Heart right ventricle (tissue), 16 donors: Measurements from ENCODE around the gene DENND10. TPM values are rescaled to one million over a fixed set of nuclear protein-coding genes. Genes with fewer than 3 reads are reported as not detected.
A peak's percentile ranks its signal among the peaks of the same experiment; 100 is the strongest.

Experiments
- ATAC-seq, 8 donors: fragments of 200-7000 bp; cut with Tn5 transposase; one replicate each; pipeline ENCODE4 v1.9.1; 2020; ENCODE audit warnings: mild to moderate bottlenecking in 8 of 8, moderate library complexity in 8 of 8, moderate number of reproducible peaks in 1 of 8
- DNase-seq, 2 donors: peaks; one replicate each; pipeline ENCODE4 v3.0.0-alpha.2; 2020
- H3K27ac ChIP-seq, 10 donors: fragments of 200-600 bp; sonication (generic) in 2 of 10; one replicate each; pipeline versions ENCODE4 v1.5.0 to v1.8.0; 2020 to 2022; ENCODE audit warnings: mild to moderate bottlenecking in 3 of 10
- H3K27me3 ChIP-seq, 7 donors: fragments of 200-600 bp; one replicate each; pipeline ENCODE4 v1.8.0; 2021 to 2022; ENCODE audit warnings: mild to moderate bottlenecking in 2 of 7
- H3K36me3 ChIP-seq, 9 donors: fragments of 200-600 bp; sonication (generic) in 1 of 9; one replicate each; pipeline versions ENCODE4 v1.5.0 to v1.8.0; 2020 to 2022; ENCODE audit warnings: mild to moderate bottlenecking in 2 of 9
- H3K4me1 ChIP-seq, 9 donors: fragments of 200-600 bp; sonication (generic) in 1 of 9; one replicate each; pipeline versions ENCODE4 v1.5.0 to v1.8.0; 2020 to 2022; ENCODE audit warnings: mild to moderate bottlenecking in 4 of 9
- H3K4me3 ChIP-seq, 10 donors: fragments of 200-600 bp; sonication (generic) in 2 of 10; one replicate each; pipeline versions ENCODE4 v1.5.0 to v1.8.0; 2020 to 2022; ENCODE audit warnings: mild to moderate bottlenecking in 7 of 10, moderate library complexity in 2 of 10
- H3K9me3 ChIP-seq, 11 donors: fragments of 200-600 bp in 10 of 11; sonication (generic) in 2 of 11; one replicate each; pipeline versions ENCODE4 v1.5.0 to v1.8.0; 2013 to 2022; ENCODE audit warnings: mild to moderate bottlenecking in 2 of 11, control low read depth in 1 of 11, moderate library complexity in 1 of 11
- WGBS, 2 donors: extraction: QIAGEN DNeasy Blood & Tissue Kit; methylation state at CpG; one replicate each; pipeline ENCODE4 v1.1.7; 2013; ENCODE audit warnings: inconsistent platforms in 1 of 2; 5-methylcytosine and 5-hydroxymethylcytosine counted together
- intact Hi-C, 10 donors: fragments of 100-400 bp; cut with DNase I; formaldehyde crosslinking; loops; one replicate each; pipeline versions ENCODE4 v1.11.1 to v1.14.2; 2022
- polyA plus RNA-seq, 2 donors: library from polyadenylated mRNA; stranded (reverse); fragments of 200-250 nt; gene quantifications; one replicate each; pipeline ENCODE4 v1.2.3, GENCODE V29; 2013
- total RNA-seq, 10 donors: library from RNA; stranded (reverse); fragmentation: NEBNext Ultra II Directional in 3 of 10; extraction: Animal tissue kit (Norgen Biotek cat#: 25700) in 3 of 10; gene quantifications; one replicate each; pipeline versions ENCODE4 v1.2.1 to v1.2.4, GENCODE V29; 2021 to 2023
- TF ChIP-seq, protein P1 (sequence below), 9 donors: fragments of 200-600 bp; sonication (generic) in 2 of 9; IDR thresholded peaks; one replicate each; pipeline versions ENCODE4 v1.5.0 to v1.8.0; 2021 to 2022; ENCODE audit warnings: antibody characterized with exemption in 9 of 9, mild to moderate bottlenecking in 5 of 9, moderate library complexity in 1 of 9
- donor health status: Arrhythmogenic right ventricular cardiomyopathy.
- donor health status: ischemic (EF 13 %, LVEDD 7.1; RV severe dilation, severe dysfunction).
- donor health status: healthy with polysubstance abuse.
- donor health status: DM: no; HTN: yes; CAD: no.
- donor health status: DM: no; HTN: no; CAD: no.
- donor health status: ischemic (EF 25% LVEDD 6.9; RV normal size, moderate dysfunction).
- donor health status: ischemic (EF 25% LVEDD 5.7; RV mildly dilated, moderate dysfunction).
- donor health status: healthy.
- donor health status: DM: yes; HTN: yes; CAD: no.
- donor health status: Ischemic cardiomyopathy.
- donor health status: ischemic (EF 35%, LVEDD 5.7; RV mildly dilated, moderate dysfunction).
- donor health status: nonischemic (EF 11% LVEDD 7.7; RV severe dilation, severe dysfunction).
- donor health status: DM: yes; HTN: yes; CAD: no.
- donor health status: PGD.
- donor health status: ischemic (EF 29% LVEDD 5.4; RV normal size, mild dysfunction).
- donor health status: nonischemic (EF 23%, LVEDD 6.1; RV moderate dilation, normal function).

Gene DENND10
- total and polyA plus RNA-seq, 12 donors, result 10.7 to 28.4 (median 21.9) TPM

DNA sequence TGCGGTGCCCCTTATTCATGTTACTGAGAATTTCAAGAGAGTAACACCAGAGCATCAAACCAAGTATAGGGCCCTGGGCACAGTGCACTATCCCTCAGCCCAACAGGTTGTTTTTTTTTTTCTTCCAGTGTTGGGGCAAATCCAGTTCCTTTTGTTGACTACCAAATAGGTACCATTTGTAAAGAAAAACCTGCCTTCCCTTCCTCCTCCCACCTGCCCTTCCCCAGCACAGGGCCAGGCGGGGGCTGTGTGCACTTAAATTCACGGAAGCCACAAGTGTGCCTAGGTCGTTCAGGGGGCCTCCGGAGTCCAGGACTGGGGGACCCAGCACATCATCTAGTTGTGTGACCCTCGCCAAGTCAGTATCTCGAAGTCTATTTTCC, 62.2 kb downstream of the DENND10 start:
- Histone ChIP-seq H3K27me3 (no peaks in the 10 kb centered on the region), H3K4me1 (peaks cover 0 to 32% (median 19%) of the 10 kb centered on the region in 9 donors), H3K9me3 (no peaks in the 10 kb centered on the region), H3K27ac (peak overlapping the region; percentile 39 to 96 (median 96)), H3K36me3 (peaks cover 0 to 68% (median 26%) of the 10 kb centered on the region in 9 donors), H3K4me3 (peak overlapping the region; percentile 36 to 98 (median 85))
- ATAC-seq, result peak in 4 of 8 donors; percentile 1 to 17 (median 8)
- DNase-seq, result no peak
- intact Hi-C loops, result loop anchor here in 1 of 10 donors (5.0 kb wide), 1 partner anchor 89 kb away; no protein-coding TSS in a partner anchor
- TF ChIP-seq, protein P1, sequence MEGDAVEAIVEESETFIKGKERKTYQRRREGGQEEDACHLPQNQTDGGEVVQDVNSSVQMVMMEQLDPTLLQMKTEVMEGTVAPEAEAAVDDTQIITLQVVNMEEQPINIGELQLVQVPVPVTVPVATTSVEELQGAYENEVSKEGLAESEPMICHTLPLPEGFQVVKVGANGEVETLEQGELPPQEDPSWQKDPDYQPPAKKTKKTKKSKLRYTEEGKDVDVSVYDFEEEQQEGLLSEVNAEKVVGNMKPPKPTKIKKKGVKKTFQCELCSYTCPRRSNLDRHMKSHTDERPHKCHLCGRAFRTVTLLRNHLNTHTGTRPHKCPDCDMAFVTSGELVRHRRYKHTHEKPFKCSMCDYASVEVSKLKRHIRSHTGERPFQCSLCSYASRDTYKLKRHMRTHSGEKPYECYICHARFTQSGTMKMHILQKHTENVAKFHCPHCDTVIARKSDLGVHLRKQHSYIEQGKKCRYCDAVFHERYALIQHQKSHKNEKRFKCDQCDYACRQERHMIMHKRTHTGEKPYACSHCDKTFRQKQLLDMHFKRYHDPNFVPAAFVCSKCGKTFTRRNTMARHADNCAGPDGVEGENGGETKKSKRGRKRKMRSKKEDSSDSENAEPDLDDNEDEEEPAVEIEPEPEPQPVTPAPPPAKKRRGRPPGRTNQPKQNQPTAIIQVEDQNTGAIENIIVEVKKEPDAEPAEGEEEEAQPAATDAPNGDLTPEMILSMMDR (IDR thresholded peaks at IDR 0.05), result no peak
- WGBS, 2 donors, result 71 to 72% methylated on average over 7 of the region's 7 CpGs

DNA sequence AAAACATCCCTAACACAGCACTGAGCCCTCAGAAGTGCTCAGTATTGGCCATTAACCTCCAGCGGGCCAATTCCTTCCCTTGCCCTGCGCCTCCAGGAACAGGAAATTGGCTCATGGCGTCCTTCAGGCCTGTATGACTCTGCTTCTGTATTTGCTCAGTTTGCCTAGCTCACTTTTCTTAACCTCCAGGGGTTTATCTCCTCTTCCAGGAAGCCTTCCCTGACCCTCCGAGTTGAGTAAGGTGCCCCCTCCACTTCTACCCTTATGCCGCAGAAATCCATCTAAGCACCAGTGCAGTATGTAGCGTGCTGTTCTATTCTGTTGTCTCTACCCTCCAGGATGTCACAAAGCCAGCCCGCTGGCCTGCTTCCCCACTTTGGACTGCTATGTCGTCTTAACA, 62.7 kb downstream of the DENND10 start:
- H3K9me3 ChIP-seq, result no peaks in the 10 kb centered on the region
- DNase-seq (no peak), ATAC-seq (no peak)
- TF ChIP-seq, protein P1 (IDR thresholded peaks at IDR 0.05), result no peak
- peak overlapping the region in 1 of 10 donors; percentile 98 for H3K4me3 ChIP-seq
- H3K27ac ChIP-seq, result peak overlapping the region in 8 of 10 donors; percentile 87 to 96 (median 96)
- H3K27me3 ChIP-seq, result no peaks in the 10 kb centered on the region
- H3K36me3 ChIP-seq, result peaks cover 0 to 68% (median 27%) of the 10 kb centered on the region in 9 donors
- intact Hi-C loops, result loop anchor here in 1 of 10 donors (5.0 kb wide), 1 partner anchor 89 kb away; no protein-coding TSS in a partner anchor
- 73 to 75% methylated on average over 8 of the region's 8 CpGs for WGBS, 2 donors
- H3K4me1 ChIP-seq, result peaks cover 0 to 30% (median 17%) of the 10 kb centered on the region in 9 donors

DNA sequence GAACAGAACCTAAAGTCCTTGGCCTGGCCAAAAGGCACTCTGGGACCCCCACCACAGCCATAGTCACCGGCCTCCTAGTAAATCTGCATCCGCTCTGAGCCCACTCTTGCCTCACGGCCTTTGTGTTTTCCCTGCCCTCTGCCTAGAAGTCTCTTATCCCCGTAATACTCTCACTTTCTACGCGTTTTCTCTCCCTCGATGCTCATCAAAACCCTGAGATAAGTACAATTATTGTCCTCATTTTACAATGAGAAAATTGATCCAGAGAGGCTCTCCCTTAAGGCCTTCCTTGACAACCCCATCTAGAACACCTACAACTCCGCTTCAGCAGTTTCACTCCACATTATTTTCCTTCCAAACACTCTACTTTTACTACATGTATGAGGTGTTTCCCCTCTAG, 63.1 kb downstream of the DENND10 start:
- intact Hi-C loops, result loop anchor here in 1 of 10 donors (5.0 kb wide), 1 partner anchor 90 kb away; no protein-coding TSS in a partner anchor
- ATAC-seq, result no peak

DNA sequence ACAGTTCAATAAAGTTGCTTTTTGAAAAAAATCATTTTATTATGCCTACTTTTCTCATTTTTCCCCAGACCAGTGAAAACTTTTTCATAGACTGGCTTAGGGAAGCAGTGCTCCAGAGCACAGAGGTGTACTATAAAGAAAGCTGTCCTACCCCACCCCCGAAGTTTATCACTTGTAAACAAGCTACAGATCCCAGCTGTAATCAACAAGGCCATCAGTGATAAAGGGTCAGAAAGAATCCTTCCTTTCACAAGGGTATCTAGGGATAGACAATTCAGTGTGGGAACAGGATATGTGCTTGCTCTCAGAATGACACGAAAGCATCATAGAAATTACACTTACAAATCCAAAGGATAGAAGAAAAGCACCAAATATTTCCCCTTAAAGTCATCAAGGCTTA, 70.2 kb downstream of the DENND10 start:
- Histone ChIP-seq H3K9me3 (no peaks in the 10 kb centered on the region), H3K36me3 (peaks cover 0 to 81% (median 40%) of the 10 kb centered on the region in 9 donors), H3K4me3 (no peak overlapping the region), H3K4me1 (peaks cover 0 to 24% (median 17%) of the 10 kb centered on the region in 9 donors), H3K27me3 (no peaks in the 10 kb centered on the region), H3K27ac (no peak overlapping the region)
- DNase-seq, result no peak
- no peak for ATAC-seq
- 58 to 67% methylated on average over 2 of the region's 2 CpGs for WGBS, 2 donors
- TF ChIP-seq, protein P1 (IDR thresholded peaks at IDR 0.05), result no peak
- intact Hi-C loops, result loop anchor here in 1 of 10 donors (10.0 kb wide), 1 partner anchor 421 kb away; the partner anchor contains the start of gene TIAL1

More for the DNA sequence above, 63.1 kb downstream of the DENND10 start:
- no peak overlapping the region for H3K4me3 ChIP-seq
- 83% methylated on average over 8 of the region's 8 CpGs for WGBS, 2 donors
- H3K4me1 ChIP-seq, result peaks cover 0 to 25% (median 15%) of the 10 kb centered on the region in 9 donors
- H3K9me3 ChIP-seq, result no peaks in the 10 kb centered on the region
- H3K27me3 ChIP-seq, result no peaks in the 10 kb centered on the region
- TF ChIP-seq, protein P1 (IDR thresholded peaks at IDR 0.05), result no peak
- peaks cover 0 to 68% (median 32%) of the 10 kb centered on the region in 9 donors for H3K36me3 ChIP-seq
- no peak for DNase-seq
- peak overlapping the region in 2 of 10 donors; percentile 95 to 96 for H3K27ac ChIP-seq
